DMS153 treated with DMSO at 0.1 percent for 48 hours (cell line): ENCODE data around the gene CCSER1.
"Not testable (repeated sequence)": the region's sequence is repeated elsewhere in the genome, so short reads cannot be mapped to it uniquely, and the experiment has no call there.

Source experiments
- DNase-seq: peaks from one replicate; lab custom pipeline; 2025; ENCODE audit not compliant: unreplicated experiment; lab: John Stamatoyannopoulos, UW

The CCSER1 gene

DNA sequence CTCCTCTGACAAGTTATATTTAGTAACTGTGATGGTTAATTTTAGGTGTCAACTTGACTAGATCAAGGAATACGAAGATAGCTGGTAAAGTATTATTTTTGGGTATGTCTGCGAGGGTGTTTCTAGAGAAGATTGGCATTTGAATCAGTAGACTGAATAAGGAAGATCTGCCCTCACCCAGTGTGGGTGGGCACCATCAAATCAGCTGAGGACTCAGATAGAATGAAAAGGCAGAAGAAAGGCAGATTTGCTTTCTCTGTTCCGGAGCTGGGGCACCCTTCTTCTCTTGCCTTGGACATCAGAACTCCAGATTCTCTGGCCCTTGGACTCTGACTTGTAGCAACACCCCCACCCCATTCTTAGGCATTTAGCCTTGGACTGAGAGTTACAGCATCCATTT is 981.6 kb downstream of the CCSER1 start:
- no peak for DNase-seq

DNA sequence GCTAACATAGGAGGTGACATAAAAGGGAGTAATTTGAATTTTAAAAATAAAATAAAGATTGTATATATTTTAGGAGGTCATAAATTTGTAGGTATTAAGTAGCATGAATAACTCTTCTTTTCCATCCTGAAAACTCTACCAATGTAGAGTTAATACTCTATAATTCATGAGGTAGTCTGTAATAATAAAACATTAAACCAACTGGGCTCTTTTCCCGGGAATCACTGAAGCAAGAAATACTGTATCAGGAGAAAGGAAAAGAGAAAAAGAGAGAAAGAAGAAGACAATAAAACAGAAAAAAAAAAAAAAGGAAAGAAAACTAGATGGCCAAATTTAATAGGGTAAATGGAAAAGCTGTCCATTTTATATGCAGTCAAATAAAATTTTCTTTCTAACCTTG is 984.4 kb downstream of the CCSER1 start:
- no peak for DNase-seq

DNA sequence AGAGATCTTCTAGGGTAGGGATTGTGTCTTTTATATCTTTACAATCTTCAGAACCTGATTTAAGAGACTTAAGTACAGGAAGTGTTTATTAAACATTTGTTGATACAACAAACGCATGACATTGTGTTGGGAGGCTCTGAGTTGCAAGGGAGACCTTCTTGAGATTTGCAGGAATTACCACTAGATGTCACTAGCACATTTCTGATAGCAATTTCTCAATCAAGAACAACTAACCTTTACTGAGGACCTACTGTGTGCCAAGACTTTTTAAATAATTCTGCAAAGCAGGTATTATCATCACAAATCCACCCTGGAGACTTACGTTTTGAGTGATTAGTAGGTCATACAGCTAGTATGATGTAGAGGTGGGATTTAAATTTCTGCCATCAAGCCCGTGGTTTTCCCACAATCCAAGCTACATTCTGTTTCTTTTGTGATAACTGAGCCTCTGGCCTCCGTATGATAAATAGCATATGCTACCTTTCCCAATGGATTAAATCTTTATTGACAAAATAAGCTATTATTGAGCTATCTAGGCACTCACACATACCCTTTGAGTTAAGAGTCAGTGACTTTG is 986.0 kb downstream of the CCSER1 start:
- peak; percentile 9 for DNase-seq

DNA sequence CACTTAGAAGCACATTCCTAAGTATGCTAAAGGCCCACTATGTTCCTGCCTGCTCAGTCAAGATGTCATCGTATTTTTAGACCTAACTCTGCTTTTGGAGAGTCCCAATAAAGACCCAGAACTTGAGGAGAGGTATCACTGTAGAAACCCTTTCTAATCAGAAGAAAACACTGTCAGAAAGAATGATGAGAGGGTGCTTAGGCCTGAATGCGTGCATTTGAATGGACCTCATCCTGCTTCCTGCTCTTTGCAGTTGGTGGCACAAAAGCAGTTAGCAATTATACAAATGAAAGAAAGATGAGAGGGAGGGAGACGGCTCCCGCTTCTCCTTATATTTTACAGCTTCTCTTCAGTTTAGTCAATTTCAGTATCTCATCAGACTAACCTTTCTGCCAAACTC is 987.2 kb downstream of the CCSER1 start:
- no peak for DNase-seq

DNA sequence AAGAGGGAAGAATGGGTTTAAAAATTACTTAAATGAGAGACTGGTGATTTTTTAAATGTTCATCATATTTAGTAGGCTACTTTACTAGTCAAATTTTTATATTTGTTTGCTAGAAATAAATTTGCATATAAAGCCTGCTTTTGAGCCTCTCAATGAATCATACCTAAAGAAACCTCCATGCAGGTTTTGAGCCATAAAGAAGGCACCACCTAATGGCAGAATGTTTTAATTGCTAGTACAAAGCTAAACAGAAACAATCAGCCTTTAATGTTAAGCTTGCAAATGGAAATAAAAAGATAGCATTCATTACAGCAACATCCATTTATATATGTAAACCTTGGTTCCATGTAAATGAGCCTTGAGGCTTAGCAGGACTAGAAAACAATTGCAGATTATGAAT is 989.7 kb downstream of the CCSER1 start:
- DNase-seq = peak; percentile 2

DNA sequence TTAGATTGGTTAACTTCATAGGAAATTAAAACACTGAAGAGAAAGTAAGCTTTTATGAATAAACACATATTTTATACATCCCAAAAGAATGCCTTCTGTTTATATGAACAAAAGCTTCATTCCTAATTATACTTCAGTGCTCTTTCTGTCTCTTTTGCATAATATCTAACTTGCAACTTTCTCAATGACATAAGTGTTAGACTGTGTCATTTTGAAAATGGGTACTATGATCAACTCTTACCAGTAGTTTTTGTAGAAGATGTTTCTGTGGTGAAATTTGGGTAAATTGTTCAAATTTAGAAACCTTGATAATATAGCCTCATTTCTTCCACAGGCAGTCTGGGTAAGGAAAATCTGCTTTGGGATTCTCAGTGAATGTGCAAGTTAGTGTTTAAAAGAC is 991.4 kb downstream of the CCSER1 start:
- no peak for DNase-seq

DNA sequence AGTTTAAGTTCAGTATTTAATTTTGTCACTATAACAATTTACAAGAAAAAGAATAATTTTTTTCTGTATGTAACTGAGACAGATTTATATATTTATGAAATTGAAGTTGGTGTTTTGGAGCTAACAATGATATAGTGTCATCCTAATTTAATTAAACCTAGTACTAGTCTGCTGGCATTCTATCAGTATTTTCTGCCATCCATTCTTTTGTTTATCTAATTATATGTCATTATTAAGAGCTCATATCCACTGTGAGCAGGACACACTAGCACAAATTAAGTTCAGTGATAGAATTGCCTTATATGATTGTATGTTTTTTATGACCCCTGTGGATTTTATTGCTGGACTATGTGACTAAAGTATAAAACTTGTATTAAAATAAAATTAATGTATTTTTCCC is 996.5 kb downstream of the CCSER1 start:
- no peak for DNase-seq

DNA sequence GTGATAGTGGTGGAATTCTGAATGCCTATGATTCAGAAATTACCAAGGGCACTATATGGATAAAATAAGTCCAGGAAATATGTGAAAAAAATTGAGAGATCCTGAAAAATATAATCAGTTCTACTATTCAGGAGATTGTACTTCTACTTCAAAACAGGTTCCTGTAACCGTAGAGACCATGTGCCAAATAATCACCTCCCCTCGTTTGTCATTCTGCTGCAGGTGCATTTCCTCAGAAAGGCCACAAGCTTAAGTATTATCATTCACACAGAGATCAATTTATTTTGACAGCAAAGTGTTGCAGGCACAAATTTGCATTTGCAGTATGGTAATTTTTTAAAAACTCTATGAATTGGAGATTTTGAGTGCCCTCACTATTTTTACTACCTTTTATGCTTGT is 1000.0 kb downstream of the CCSER1 start:
- DNase-seq = no peak

DNA sequence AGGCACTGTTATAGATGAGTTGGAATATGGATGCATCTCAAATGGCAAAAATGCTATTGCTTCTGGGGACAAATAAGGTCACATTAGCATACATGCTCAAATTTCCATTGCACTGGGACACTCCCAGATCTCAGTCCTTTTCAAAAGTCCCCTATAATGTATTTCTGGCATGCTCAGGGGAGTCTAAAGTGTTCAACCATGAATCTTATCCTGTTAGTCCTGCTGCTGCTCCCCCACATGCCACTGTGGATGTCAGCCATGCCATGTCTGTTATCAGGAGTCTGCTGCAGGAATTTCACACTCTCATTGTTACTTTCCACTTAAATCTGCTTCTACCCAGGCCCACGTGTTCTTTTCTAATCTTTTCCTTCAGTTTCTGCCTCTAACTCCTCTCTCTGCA is 1000.6 kb downstream of the CCSER1 start:
- DNase-seq = no peak

DNA sequence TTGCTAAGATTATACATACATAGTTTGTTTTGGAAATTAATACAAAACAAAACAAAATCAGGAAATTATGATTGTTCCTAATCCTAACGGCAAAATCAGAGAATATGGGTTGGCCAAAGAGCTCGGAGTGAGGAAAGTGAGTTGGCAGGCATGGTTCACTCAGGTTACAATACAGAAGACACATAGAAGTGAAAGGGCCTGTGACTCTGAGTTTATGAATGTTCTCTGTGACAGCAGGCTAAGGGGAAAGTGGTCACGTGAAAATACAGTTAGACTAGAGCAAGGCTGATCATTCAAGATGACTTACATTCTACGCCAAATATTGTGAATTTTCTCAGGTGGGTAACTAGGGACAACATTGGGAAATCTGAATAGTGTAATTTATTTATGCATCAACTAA is 1001.3 kb downstream of the CCSER1 start:
- DNase-seq = no peak

DNA sequence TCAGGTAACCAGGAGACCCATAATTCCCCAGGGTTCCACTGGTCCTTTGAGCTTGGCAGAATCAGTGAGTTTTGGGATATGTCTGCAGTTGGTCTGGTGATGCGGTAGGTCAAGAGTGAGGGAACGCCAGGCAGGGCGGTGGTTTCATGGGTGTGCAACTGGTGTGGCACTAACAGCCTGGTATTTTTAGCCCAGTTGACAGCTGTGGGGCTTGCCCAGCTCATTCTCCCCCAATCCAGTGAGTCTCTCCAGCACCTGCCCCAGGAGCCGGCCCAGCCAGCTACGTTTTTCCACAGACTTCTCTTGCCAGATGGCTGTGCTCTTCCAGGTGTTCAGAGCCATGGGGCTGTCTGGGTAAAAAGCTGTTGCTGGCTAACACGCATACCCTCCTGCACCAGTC is 1019.9 kb downstream of the CCSER1 start:
- no peak for DNase-seq

DNA sequence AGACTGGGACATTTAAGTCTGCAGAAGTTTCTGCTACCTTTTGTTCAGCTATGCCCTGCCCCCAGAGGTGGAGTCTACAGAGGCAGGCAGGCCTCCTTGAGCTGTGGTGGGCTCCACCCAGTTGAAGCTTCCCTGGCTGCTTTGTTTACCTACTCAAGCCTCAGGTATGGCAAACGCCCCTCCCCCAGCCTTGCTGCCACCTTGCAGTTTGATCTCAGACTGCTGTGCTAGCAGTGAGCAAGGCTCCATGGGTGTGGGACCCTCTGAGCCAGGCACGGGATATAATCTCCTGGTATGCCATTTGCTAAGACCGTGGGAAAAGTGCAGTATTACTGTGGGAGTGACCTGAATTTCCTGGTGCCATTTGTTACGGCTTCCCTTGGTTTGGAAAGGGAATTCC is 1026.8 kb downstream of the CCSER1 start:
- not testable (repeated sequence) for DNase-seq

DNA sequence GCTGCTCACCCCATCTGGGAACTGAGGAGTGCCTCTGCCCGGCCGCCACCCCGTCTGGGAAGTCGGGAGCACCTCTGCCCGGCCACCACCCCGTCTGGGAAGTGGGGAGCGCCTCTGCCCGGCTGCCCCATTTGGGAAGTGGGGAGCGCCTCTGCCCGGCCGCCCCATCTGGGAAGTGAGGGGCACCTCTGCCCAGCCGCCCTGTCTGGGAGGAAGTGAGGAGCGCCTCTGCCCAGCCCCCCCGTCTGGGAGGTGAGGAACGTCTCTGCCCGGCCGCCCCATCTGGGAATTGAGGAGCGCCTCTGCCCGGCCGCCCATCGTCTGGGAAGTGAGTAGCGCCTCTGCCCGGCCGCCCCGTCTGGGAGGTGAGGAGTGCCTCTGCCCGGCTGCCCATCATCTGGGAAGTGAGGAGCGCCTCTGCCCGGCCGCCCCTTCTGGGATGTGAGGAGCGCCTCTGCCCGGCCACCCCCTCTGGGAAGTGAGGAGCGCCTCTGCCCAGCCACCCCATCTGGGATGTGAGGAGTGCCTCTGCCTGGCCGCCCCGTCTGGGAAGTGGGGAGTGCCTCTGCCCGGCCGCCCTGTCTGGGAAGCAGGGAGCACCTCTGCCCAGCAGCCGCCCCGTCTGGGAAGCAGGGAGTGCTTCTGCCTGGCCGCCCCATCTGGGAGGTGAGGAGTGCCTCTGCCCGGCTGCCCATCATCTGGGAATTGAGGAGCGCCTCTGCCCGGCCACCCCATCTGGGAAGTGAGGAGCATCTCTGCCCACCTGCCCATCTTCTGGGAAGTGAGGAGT is 1040.9 kb downstream of the CCSER1 start:
- DNase-seq = not testable (repeated sequence)

DNA sequence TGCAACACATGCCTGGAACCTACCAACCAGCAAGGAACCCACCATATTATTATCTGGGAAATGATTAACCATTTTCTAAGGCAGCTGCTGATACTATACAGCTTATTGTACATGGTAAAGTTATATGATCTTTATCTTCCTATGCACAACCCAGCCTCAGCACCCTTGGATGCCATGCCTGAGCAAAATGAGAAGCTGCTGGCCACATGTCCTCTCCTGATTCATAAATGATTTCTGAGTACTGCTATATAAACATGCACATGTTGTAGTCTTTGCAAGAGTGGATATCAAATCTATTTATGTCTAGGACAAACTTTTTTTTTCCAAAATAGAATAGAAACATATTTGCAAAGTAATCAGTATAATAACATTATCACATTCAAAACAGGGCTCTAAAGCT is 1043.6 kb downstream of the CCSER1 start:
- no peak for DNase-seq

DNA sequence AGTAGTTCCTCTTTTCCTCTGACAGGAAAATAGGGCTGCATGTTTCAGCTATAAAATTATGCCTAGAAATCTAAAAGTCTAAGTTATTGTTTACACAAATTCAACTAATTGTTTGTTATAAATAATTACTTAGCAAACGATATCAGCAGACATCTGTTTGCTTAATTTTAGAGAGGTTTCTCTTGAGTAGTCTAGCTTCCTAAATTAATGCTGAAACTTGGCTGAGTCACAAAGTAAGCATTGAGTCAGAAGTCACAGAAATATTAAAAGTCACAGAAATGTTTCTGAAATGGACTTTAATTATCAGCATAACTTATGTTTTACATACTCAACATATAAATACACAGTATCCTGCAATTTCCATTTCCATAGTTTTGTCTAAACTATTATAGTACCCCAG is 1044.0 kb downstream of the CCSER1 start:
- no peak for DNase-seq

DNA sequence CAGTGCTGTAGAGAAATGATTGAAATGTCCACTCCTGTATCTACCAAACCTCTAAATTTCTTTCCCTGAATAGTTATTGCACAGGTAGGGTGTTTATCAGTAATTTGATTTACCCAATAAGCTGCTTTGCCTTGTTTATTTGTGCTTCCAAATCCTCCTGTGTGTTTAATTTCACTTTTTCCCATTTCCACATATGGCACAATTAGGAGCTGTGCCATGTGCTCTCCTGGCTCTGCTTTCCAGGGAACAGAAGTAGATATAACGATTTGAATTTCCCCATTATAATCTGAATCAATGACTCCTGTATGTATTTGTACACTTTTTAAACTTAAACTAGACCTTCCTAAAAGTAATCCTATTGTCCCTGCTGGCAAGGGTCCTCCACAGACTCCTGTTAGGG is 1057.9 kb downstream of the CCSER1 start:
- not testable (repeated sequence) for DNase-seq

DNA sequence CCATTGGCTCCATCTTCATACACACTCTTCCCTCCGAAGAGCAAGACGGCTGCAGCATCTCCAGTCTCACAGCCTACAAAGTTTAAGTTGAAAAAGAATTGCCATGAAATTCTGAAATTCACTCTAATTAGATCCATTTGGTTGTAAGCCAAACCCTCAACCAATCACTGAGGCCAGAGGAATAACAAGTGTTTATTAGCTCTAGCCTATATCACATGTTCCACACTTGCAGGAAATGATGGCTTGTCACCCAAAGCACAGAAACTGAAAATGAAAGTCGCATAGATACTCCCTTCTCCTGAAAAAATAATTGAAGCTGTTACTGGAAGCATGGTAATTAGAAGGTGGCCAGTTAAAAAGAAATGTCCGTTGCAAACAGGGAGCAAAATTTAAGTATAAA is 1071.8 kb downstream of the CCSER1 start:
- no peak for DNase-seq

DNA sequence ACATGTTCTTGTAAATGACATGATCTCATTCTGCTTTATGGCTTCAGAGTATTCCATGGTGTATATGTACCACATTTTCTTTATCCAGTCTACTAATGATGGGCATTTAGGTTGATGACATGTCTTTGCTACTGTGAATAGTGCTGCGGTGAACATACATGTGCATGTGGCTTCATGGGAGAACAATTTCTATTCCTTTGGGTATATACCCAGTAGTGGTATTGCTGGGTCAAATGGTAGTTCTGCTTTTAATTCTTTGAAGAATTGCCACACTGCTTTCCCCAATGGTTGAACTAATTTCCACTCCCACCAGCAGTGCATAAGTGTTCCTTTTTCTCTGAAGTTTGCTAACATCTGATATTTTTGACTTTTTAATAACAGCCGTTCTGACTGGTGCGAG is 1080.3 kb downstream of the CCSER1 start:
- no peak for DNase-seq

DNA sequence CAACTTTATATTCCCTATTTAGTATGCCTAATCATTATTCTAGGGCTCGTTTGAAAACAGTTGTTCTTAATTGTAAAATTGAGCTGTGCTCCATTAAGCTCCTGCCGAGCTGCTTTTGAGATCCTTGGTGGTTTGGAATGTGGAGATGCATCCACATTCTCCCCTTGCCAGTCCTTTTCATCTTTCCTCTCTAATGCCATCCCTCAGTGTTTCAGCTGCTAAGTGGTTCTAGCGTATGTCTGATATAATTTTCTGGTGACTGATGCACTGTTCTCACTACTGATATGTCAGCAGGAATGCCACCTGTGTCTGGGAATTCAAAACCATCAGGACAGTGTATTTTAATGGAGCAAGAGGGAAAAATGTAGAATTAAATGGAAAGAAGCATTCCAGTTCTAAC is 1085.0 kb downstream of the CCSER1 start:
- no peak for DNase-seq

DNA sequence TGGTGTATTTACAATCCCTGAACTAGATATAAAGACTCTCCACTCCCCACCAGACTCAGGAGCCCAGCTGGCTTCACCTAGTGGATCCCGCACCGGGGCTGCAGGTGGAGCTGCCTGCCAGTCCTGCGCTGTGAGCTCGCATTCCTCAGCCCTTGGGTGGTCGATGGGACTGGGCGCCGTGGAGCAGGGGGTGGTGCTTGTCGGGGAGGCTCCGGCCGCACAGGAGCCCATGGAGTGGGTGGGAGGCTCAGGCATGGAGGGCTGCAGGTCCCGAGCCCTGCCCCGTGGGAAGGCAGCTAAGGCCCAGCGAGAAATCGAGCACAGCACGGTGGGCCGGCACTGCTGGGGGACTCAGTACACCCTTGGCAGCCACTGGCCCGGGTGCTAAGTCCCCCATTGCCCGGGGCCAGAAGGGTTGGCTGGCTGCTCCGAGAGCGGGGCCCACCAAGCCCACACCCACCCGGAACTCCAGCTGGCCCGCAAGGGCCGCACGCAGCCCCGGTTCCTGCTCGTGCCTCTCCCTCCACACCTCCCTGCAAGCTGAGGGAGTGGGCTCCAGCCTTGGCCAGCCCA is 1090.7 kb downstream of the CCSER1 start:
- DNase-seq = not testable (repeated sequence)

DNA sequence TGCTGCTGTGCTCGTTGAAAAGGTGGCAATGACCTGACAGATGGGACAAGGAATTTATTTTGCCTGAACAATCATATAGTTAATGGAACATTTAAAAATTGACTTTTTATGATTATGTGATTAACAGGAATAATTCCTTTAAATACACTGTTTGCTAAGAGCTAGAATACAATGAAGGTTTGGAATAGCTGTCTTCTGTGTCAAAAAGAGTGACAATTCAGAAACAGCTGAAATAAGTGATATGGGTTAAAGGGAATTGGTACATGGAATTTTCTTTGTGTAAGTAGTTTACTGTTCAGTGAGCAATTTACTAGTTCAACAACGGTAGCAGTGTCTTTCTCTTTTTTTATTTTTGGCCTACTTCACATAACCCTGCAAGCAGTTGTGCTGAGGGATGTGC is 1093.1 kb downstream of the CCSER1 start:
- DNase-seq = no peak

DNA sequence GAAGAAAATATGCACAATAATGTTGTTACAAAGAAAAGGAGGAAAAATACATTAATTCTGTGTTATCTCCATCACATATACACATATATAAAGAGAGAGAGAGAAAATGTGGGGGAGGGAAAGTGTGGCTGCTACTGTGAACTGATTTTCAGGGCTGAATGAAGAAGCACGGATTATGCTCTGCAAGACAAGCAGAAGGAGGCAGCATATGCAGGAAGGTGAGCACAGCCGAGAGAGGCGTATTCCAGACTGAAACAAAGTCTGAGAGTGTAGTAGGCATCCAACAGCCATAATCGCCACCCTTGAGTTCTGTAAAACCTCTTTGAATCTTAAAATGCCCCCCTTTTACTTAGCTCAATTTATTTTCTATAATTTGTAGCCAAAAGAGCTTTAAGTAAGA is 1094.8 kb downstream of the CCSER1 start:
- DNase-seq = no peak

DNA sequence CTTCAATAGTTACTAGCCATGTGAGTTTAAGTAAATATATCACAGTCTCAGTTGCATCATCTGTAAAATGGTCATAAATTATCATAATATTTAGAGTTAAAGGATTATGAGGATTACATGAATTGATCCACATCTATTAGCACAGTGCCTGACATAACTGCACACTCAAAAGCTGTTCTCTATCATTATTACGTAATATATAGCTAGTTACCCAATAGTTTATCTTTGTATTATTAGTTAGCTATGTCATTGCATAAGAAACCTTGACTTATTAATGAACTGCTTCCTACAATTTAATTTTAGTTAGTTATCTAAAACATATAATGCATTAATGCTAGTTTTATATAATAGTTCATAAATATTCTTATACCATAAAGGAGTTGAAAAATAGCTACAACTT is 1099.7 kb downstream of the CCSER1 start:
- no peak for DNase-seq
